Stimulated activated CD4-positive, alpha-beta T cell treated with anti-CD3 and anti-CD28 coated beads, Interleukin-2, amount 100 ng/mL, for 24 hours (primary cell): ENCODE results near the gene SLC43A2.

Experiments used
- DNase-seq, 2 donors: peaks; one replicate each; pipeline ENCODE4 v3.0.0-alpha.2; 2020

The SLC43A2 gene

DNA sequence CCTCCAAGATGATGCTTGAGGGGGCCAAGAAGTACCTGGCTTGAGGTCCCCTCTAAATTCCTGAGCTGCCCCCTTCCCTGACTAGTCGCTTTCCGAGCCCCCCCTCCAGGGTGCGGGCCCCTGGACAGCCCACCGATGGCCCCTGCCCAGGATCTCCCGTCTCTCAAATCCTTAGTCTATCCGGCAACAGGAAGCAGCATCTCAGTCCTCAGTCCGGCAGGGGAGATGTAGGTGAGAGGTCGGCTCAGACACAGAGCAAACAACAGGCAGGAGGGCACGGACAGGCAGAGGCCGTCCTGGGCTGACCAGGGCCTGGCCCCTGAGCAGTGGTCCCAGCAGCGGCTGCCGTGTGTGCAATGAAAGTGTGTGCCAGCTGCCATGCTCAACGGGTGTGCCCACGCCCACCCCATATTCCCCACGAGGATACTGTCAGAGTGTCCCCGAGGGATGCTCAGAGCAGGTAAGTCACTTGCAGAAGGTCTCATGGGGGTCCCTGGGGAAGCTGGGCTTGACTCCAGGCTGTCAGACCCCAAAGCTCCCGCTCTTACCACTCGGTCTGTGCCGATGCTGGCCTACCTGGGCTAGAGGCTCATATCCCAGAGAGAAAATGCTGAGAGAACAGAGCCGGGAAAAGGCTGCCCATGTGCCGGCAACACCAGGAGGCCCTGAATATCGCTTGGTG, 7.2 kb downstream of the SLC43A2 start:
- no peak for DNase-seq

GRCh38 chr17:1620486-1620885, 8.1 kb downstream of the SLC43A2 start:
- no peak for DNase-seq

GRCh38 chr17:1617620-1618174, 10.9 kb downstream of the SLC43A2 start:
- no peak for DNase-seq

GRCh38 chr17:1616101-1616500, 12.5 kb downstream of the SLC43A2 start:
- DNase-seq: no peak

- no peak for DNase-seq
Observed at GRCh38 chr17:1612400-1612799, 16.2 kb downstream of the SLC43A2 start.

DNA sequence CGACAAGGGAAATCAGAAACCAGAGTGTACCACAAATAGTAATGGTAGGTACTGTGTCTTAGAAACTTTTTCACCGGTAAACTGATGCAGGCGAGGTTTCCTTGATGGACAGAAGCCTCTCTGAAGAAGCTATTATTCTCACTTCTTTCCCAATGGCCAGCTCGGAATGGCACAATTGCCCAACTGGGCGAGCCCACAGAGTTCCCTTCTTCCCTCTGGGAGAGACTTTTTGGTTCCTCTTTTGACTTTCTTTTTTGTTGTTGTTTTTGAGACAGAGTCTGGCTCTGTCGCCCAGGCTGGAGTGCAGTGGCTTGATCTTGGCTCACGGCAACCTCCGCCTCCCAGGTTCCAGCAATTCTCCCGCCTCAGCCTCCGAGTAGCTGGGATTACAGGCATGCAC, 16.9 kb downstream of the SLC43A2 start:
- no peak for DNase-seq

- no peak for DNase-seq
Observed at GRCh38 chr17:1608676-1609075, 20.0 kb downstream of the SLC43A2 start.

DNA sequence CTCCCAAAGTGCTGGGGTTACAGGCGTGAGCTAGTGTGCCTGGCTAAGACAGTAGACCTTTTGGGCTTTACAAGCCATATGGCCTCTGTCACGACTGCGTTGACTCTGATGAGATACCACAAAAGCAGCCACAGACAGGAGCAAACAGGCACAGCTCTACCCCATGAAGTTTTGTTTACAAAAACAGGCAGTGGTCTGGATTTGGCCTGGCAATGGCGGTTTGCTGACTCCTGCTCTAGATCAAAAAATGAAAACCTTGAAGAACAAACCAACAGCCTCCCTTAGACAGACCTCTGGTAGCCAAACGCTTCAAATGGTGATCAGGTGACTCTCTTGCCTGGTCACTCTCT, 20.7 kb downstream of the SLC43A2 start:
- DNase-seq: no peak

- DNase-seq: peak; percentile 39 to 48
Observed at GRCh38 chr17:1606352-1606985, 22.2 kb downstream of the SLC43A2 start.

DNA sequence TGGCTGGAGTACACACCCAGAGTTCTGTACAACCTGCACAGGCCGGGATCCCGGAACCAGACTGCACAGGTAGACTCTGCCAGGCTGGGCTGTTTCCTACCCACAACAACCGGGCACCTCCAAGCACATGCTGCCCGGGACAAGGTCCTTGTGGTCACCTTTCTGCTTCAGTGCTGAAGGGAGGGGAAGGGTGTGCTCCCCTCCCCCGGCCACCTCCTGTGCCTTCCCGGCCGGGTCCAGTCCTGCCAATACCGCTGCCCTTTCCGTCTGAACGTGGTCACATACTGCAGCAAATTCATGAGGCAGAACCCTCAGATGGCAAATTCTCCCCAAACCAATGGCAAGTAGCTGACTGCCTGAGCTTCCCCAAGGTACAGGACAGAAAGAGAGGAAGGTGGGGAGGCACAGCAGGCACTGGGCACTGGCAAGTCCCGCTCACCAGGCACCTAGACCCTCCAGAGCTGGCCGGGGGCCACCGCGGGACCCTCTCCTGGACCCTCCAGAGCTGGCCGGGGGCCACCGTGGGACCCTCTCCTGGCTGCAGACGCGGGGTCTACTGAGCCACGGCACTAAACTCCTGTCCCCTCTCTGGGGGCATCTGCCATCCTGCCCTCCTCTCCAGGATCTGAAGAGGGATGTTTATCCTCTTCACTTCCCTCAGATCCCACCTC, 22.8 kb downstream of the SLC43A2 start:
- no peak for DNase-seq

- no peak for DNase-seq
Observed at GRCh38 chr17:1604831-1605528, 23.7 kb downstream of the SLC43A2 start.

GRCh38 chr17:1601571-1601970, 27.1 kb downstream of the SLC43A2 start:
- no peak for DNase-seq

- no peak for DNase-seq
Observed at GRCh38 chr17:1598399-1599095, 30.1 kb downstream of the SLC43A2 start.

GRCh38 chr17:1597861-1598342, 30.7 kb downstream of the SLC43A2 start:
- no peak for DNase-seq

GRCh38 chr17:1593630-1593931, 35.1 kb downstream of the SLC43A2 start:
- DNase-seq: no peak

- DNase-seq: no peak
Observed at GRCh38 chr17:1592751-1593629, 35.6 kb downstream of the SLC43A2 start.

DNA sequence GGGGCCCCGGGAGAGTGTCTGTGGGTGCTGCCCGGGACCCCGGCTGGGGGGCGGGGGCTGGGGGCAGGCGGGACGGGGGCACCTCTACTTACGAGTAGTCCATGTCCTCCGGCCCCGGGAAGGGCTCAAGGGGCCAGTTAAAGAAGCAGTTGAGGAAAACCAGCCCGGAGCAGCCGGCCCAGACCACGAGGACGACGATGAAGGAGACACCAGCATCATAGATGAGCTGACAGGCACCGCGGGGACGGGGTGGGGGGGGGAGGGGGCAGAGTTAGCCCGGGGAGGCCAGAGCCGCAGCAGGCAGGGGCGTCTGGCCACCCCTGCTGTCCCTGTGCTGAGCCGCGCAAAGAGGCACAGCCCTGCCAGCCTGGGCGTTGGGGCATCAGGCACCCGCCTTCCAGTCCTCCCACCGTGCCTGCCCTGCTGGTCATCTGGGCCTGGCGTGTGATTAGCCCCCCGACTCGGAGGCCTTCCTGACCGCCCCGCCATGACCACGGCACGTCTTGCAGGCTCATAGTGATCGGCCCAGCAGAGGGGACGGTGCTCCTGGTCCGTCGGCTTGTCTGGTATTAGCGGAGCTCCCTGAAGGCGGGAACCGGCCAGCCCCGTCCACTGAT, 37.1 kb downstream of the SLC43A2 start:
- no peak for DNase-seq

DNA sequence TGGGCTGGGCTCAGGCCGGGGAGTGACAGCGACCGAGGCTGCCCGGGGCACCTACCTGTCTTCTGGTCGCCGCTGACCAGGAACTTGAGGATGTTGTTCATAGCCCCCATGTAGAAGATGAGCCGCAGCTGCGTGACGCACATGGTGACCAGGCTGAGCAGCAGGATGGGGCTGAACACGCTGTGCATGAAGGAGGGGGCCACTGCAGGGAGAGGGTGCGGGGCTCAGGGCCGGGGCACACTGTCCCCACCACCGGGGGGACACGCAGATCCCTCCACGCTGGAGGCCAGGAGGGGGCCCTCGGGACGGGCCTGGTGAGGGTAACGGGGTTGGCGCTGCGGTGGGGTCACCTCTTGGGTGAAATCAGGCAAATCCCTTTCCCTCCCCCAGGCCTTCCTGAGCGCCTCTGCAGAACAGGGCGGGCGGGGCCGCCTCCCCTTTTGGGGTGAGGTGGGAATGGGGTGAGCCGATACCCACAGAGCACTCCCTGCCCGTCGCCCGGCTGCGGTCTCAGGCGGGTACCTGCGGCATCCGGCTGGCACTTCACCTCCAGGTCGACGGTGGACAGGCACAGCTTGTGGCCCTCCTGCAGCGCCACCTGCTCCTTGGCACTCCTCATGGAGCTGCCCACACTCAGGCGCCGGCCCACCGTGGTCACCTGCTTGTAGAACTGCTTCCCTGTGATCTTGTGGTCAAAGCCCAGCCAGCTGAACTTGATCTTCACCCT, 37.7 kb downstream of the SLC43A2 start:
- no peak for DNase-seq

- peak in 1 of 2 donors; percentile 27 for DNase-seq
Observed at GRCh38 chr17:1590029-1590746, 38.4 kb downstream of the SLC43A2 start.
